Measurements from ENCODE around the gene CCDC167.

Gene CCDC167

GRCh38 chr6:37538107-37538506 is 38.4 kb upstream of the CCDC167 start:
- H3K4me3 ChIP-seq (ENCODE audit: control insufficient read depth, low read depth, low read length) = no peak overlapping the region
- TF ChIP-seq CTCF (conservative IDR thresholded peaks at IDR 0.05; ENCODE audit: control insufficient read depth, insufficient read depth, low read depth, low read length) = peak; percentile 34
- DNase-seq (ENCODE audit: low read depth) = no peak

- TF ChIP-seq CTCF (conservative IDR thresholded peaks at IDR 0.05; ENCODE audit: control insufficient read depth, insufficient read depth, low read depth, low read length) = no peak
- H3K4me3 ChIP-seq (ENCODE audit: control insufficient read depth, low read depth, low read length) = no peak overlapping the region
Observed at GRCh38 chr6:37537548-37537947, 37.9 kb upstream of the CCDC167 start.

GRCh38 chr6:37536491-37537190 is 36.9 kb upstream of the CCDC167 start:
- no peak overlapping the region for H3K4me3 ChIP-seq (ENCODE audit: control insufficient read depth, low read depth, low read length)
- no peak for TF ChIP-seq CTCF (conservative IDR thresholded peaks at IDR 0.05; ENCODE audit: control insufficient read depth, insufficient read depth, low read depth, low read length)
- DNase-seq (ENCODE audit: low read depth) = no peak

More at GRCh38 chr6:37537548-37537947, 37.9 kb upstream of the CCDC167 start:
- DNase-seq (ENCODE audit: low read depth) = no peak

- H3K4me3 ChIP-seq (ENCODE audit: control insufficient read depth, low read depth, low read length) = no peak overlapping the region
Observed at GRCh38 chr6:37535759-37536490, 36.2 kb upstream of the CCDC167 start.

GRCh38 chr6:37535428-37535758 is 35.7 kb upstream of the CCDC167 start:
- no peak for TF ChIP-seq CTCF (conservative IDR thresholded peaks at IDR 0.05; ENCODE audit: control insufficient read depth, insufficient read depth, low read depth, low read length)
- no peak overlapping the region for H3K4me3 ChIP-seq (ENCODE audit: control insufficient read depth, low read depth, low read length)
- DNase-seq (ENCODE audit: low read depth) = no peak

More at GRCh38 chr6:37535759-37536490, 36.2 kb upstream of the CCDC167 start:
- TF ChIP-seq CTCF (conservative IDR thresholded peaks at IDR 0.05; ENCODE audit: control insufficient read depth, insufficient read depth, low read depth, low read length) = no peak
- DNase-seq (ENCODE audit: low read depth) = no peak

- H3K4me3 ChIP-seq (ENCODE audit: control insufficient read depth, low read depth, low read length) = no peak overlapping the region
- no peak for DNase-seq (ENCODE audit: low read depth)
- no peak for TF ChIP-seq CTCF (conservative IDR thresholded peaks at IDR 0.05; ENCODE audit: control insufficient read depth, insufficient read depth, low read depth, low read length)
Observed at GRCh38 chr6:37534893-37535292, 35.2 kb upstream of the CCDC167 start.

Data from fibroblast of mammary gland (primary cell).